Measurements from ENCODE around the gene S100A7A. TPM values are rescaled to one million over a fixed set of nuclear protein-coding genes. Genes with fewer than 3 reads are reported as not detected.

Gene S100A7A
- total RNA-seq, 2 donors from 2014 or later, result not detected

GRCh38 chr1:153370146-153370545 lies 46.2 kb upstream of the S100A7A start:
- TF ChIP-seq, protein P1, sequence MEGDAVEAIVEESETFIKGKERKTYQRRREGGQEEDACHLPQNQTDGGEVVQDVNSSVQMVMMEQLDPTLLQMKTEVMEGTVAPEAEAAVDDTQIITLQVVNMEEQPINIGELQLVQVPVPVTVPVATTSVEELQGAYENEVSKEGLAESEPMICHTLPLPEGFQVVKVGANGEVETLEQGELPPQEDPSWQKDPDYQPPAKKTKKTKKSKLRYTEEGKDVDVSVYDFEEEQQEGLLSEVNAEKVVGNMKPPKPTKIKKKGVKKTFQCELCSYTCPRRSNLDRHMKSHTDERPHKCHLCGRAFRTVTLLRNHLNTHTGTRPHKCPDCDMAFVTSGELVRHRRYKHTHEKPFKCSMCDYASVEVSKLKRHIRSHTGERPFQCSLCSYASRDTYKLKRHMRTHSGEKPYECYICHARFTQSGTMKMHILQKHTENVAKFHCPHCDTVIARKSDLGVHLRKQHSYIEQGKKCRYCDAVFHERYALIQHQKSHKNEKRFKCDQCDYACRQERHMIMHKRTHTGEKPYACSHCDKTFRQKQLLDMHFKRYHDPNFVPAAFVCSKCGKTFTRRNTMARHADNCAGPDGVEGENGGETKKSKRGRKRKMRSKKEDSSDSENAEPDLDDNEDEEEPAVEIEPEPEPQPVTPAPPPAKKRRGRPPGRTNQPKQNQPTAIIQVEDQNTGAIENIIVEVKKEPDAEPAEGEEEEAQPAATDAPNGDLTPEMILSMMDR (conservative IDR thresholded peaks at IDR 0.05), result no peak
- no peak overlapping the region for H3K4me3 Mint-ChIP-seq
- no peaks in the 10 kb centered on the region for H3K4me1 Mint-ChIP-seq
- H3K9me3 Mint-ChIP-seq, result no peaks in the 10 kb centered on the region
- no peak for DNase-seq
- WGBS, 2 experiments (ENCODE audit: insufficient coverage in 1 of 2, insufficient read length in 1 of 2), result 88 to 90% methylated on average over 2 to 3 of the region's 3 CpGs
- H3K27ac ChIP-seq (ENCODE audit: low read depth, low read length), result no peak overlapping the region
- H3K36me3 Mint-ChIP-seq (ENCODE audit: low read depth), result no peaks in the 10 kb centered on the region
- no peaks in the 10 kb centered on the region for H3K9me3 ChIP-seq (ENCODE audit: control insufficient read depth, low read length)
- peaks cover 7% of the 10 kb centered on the region for H3K27me3 Mint-ChIP-seq (ENCODE audit: insufficient read depth)
- no peak overlapping the region for H3K9ac ChIP-seq (ENCODE audit: extremely low read depth, low read length, poor library complexity, severe bottlenecking)
- H3K36me3 ChIP-seq (ENCODE audit: control insufficient read depth, insufficient read depth, low read length), result no peaks in the 10 kb centered on the region
- no peaks in the 10 kb centered on the region for H3K4me1 ChIP-seq (ENCODE audit: control insufficient read depth, insufficient read depth, low read length)
- no peak overlapping the region for H3K27ac Mint-ChIP-seq
- no peak overlapping the region for H3K4me3 ChIP-seq (ENCODE audit: low read length)
- H3K27me3 ChIP-seq (ENCODE audit: control insufficient read depth, insufficient read depth, low read length, poor library complexity, severe bottlenecking), result no peaks in the 10 kb centered on the region

DNA sequence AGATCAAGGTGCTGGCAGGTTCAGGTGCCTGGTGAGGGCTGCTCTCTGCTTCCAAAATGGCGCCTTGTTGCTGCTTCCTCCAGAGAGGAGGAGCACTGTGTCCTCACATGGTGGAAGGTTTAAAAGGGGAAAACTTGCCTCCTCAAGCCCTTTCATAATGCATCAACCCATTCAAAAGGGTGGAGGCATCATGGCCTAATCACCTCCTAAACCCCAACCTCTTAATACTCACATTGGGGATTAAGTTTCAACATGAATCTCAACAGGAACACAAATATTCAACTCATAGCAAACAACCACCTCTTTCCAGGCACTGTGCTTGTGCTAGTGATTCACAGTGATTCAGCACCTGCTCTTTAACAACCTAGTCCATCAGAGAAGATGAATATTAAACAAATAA lies 45.1 kb upstream of the S100A7A start:
- Histone ChIP-seq H3K4me3 (ENCODE audit: low read length) (no peak overlapping the region), H3K9ac (ENCODE audit: extremely low read depth, low read length, poor library complexity, severe bottlenecking) (no peak overlapping the region), H3K9me3 (ENCODE audit: control insufficient read depth, low read length) (no peaks in the 10 kb centered on the region), H3K4me1 (ENCODE audit: control insufficient read depth, insufficient read depth, low read length) (no peaks in the 10 kb centered on the region), H3K27me3 (ENCODE audit: control insufficient read depth, insufficient read depth, low read length, poor library complexity, severe bottlenecking) (no peaks in the 10 kb centered on the region), H3K27ac (ENCODE audit: low read depth, low read length) (no peak overlapping the region), H3K36me3 (ENCODE audit: control insufficient read depth, insufficient read depth, low read length) (no peaks in the 10 kb centered on the region)
- 81% methylated on average over 1 of the region's 1 CpG; no CpG with 5 or more reads in 1 of the 2 experiments for WGBS, 2 experiments (ENCODE audit: insufficient coverage in 1 of 2, insufficient read length in 1 of 2)
- no peaks in the 10 kb centered on the region for H3K9me3 Mint-ChIP-seq
- peak; percentile 7 for DNase-seq
- TF ChIP-seq, protein P1 (conservative IDR thresholded peaks at IDR 0.05), result no peak
- no peaks in the 10 kb centered on the region for H3K36me3 Mint-ChIP-seq (ENCODE audit: low read depth)
- no peak overlapping the region for H3K27ac Mint-ChIP-seq
- peaks cover 7% of the 10 kb centered on the region for H3K27me3 Mint-ChIP-seq (ENCODE audit: insufficient read depth)
- no peaks in the 10 kb centered on the region for H3K4me1 Mint-ChIP-seq
- H3K4me3 Mint-ChIP-seq, result no peak overlapping the region

- Histone ChIP-seq H3K9ac (ENCODE audit: extremely low read depth, low read length, poor library complexity, severe bottlenecking) (no peak overlapping the region), H3K4me3 (ENCODE audit: low read length) (no peak overlapping the region), H3K4me1 (ENCODE audit: control insufficient read depth, insufficient read depth, low read length) (no peaks in the 10 kb centered on the region), H3K36me3 (ENCODE audit: control insufficient read depth, insufficient read depth, low read length) (no peaks in the 10 kb centered on the region), H3K27ac (ENCODE audit: low read depth, low read length) (no peak overlapping the region), H3K9me3 (ENCODE audit: control insufficient read depth, low read length) (no peaks in the 10 kb centered on the region), H3K27me3 (ENCODE audit: control insufficient read depth, insufficient read depth, low read length, poor library complexity, severe bottlenecking) (no peaks in the 10 kb centered on the region)
- 87 to 92% methylated on average over 2 of the region's 2 CpGs for WGBS, 2 experiments (ENCODE audit: insufficient coverage in 1 of 2, insufficient read length in 1 of 2)
- Mint-ChIP-seq H3K4me1 (no peaks in the 10 kb centered on the region), H3K27ac (no peak overlapping the region), H3K4me3 (no peak overlapping the region), H3K36me3 (ENCODE audit: low read depth) (no peaks in the 10 kb centered on the region), H3K27me3 (ENCODE audit: insufficient read depth) (peaks cover 7% of the 10 kb centered on the region), H3K9me3 (no peaks in the 10 kb centered on the region)
- DNase-seq, result no peak
- TF ChIP-seq, protein P1 (conservative IDR thresholded peaks at IDR 0.05), result no peak
These were observed 43.7 kb upstream of the S100A7A start for GRCh38 chr1:153372571-153372970.
